Measurements from ENCODE around the gene DYNC1I1.

DNA sequence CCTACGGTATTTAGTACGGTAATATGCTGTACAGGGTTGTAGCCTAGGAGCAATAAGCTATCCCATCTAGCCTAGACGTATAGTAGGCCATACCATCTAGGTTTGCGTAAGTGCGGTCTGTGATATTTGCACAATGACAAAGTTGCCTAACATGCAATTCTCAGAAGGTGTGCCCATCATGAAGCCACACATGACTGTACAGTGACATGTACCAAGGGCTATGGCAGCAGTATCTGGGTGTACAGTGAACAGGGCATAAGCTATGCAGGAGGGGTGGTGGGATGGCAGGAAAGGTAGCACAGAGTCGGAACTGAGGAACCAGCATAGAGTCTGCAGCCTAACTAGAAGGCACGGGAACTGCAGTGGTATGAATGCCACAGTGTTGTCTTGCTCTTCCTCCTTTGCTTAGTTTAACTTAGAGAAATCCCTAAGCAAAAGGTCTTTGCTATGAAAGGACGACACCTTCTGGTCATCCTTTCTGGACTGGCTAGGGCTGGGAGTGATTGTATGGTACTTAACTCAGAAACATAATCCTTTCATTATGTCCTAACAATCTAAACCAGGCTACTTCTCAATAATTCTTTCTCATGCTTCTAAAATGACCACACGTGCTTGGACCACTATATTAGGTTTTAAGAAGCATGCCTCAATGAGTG lies 93.5 kb downstream of the DYNC1I1 start:
- TF ChIP-seq EZH2phosphoT487 (IDR thresholded peaks at IDR 0.05; ENCODE audit: unreplicated experiment) = no peak
- TF ChIP-seq, protein P1, sequence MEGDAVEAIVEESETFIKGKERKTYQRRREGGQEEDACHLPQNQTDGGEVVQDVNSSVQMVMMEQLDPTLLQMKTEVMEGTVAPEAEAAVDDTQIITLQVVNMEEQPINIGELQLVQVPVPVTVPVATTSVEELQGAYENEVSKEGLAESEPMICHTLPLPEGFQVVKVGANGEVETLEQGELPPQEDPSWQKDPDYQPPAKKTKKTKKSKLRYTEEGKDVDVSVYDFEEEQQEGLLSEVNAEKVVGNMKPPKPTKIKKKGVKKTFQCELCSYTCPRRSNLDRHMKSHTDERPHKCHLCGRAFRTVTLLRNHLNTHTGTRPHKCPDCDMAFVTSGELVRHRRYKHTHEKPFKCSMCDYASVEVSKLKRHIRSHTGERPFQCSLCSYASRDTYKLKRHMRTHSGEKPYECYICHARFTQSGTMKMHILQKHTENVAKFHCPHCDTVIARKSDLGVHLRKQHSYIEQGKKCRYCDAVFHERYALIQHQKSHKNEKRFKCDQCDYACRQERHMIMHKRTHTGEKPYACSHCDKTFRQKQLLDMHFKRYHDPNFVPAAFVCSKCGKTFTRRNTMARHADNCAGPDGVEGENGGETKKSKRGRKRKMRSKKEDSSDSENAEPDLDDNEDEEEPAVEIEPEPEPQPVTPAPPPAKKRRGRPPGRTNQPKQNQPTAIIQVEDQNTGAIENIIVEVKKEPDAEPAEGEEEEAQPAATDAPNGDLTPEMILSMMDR (conservative IDR thresholded peaks at IDR 0.05; ENCODE audit: low read depth in 2 of 2) = peak; percentile 61 to 83
- TF ChIP-seq POLR2AphosphoS5 (IDR thresholded peaks at IDR 0.05; ENCODE audit: low read depth) = no peak
- no peak for TF ChIP-seq EZH2 (IDR thresholded peaks at IDR 0.05; ENCODE audit: low read depth, unreplicated experiment)
- TF ChIP-seq, protein P2, sequence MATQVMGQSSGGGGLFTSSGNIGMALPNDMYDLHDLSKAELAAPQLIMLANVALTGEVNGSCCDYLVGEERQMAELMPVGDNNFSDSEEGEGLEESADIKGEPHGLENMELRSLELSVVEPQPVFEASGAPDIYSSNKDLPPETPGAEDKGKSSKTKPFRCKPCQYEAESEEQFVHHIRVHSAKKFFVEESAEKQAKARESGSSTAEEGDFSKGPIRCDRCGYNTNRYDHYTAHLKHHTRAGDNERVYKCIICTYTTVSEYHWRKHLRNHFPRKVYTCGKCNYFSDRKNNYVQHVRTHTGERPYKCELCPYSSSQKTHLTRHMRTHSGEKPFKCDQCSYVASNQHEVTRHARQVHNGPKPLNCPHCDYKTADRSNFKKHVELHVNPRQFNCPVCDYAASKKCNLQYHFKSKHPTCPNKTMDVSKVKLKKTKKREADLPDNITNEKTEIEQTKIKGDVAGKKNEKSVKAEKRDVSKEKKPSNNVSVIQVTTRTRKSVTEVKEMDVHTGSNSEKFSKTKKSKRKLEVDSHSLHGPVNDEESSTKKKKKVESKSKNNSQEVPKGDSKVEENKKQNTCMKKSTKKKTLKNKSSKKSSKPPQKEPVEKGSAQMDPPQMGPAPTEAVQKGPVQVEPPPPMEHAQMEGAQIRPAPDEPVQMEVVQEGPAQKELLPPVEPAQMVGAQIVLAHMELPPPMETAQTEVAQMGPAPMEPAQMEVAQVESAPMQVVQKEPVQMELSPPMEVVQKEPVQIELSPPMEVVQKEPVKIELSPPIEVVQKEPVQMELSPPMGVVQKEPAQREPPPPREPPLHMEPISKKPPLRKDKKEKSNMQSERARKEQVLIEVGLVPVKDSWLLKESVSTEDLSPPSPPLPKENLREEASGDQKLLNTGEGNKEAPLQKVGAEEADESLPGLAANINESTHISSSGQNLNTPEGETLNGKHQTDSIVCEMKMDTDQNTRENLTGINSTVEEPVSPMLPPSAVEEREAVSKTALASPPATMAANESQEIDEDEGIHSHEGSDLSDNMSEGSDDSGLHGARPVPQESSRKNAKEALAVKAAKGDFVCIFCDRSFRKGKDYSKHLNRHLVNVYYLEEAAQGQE (IDR thresholded peaks at IDR 0.05; ENCODE audit: unreplicated experiment) = no peak
- no peak for TF ChIP-seq NANOG (IDR thresholded peaks at IDR 0.05; ENCODE audit: borderline replicate concordance)

Measured in GM23338 (cell line).